GM19372 (cell line): ENCODE results near the gene AIF1.

Experiments used
- ATAC-seq: cut with Tn5 transposase; IDR thresholded peaks from one replicate; pipeline ENCODE4 v1.9.1; 2021; ENCODE audit warnings: mild to moderate bottlenecking, low read depth, moderate library complexity; ENCODE audit not compliant: unreplicated experiment

AIF1 gene

GRCh38 chr6:31661262-31662123 lies 46.5 kb downstream of the AIF1 start:
- no peak for ATAC-seq

- no peak for ATAC-seq
These were observed 47.2 kb downstream of the AIF1 start for GRCh38 chr6:31662124-31662723.

GRCh38 chr6:31663126-31663960 lies 48.3 kb downstream of the AIF1 start:
- ATAC-seq, result no peak

GRCh38 chr6:31663961-31664789 lies 49.1 kb downstream of the AIF1 start:
- no peak for ATAC-seq

- no peak for ATAC-seq
These were observed 49.9 kb downstream of the AIF1 start, which contains the start of gene GPANK1 for GRCh38 chr6:31664790-31665500. Gene GPANK1 (minus strand): TSS chr6:31664997. CDS start chr6:31664478, 519 bp downstream.

- ATAC-seq, result peak; percentile 85
These were observed 50.7 kb downstream of the AIF1 start, which contains the start of gene CSNK2B for GRCh38 chr6:31665501-31666336. Gene CSNK2B (plus strand): TSS chr6:31666080. CDS start chr6:31666832, 752 bp downstream.

GRCh38 chr6:31666337-31666965 lies 51.4 kb downstream of the AIF1 start:
- ATAC-seq, result no peak
